ENCODE measurements around the gene KCNK13.

DNA sequence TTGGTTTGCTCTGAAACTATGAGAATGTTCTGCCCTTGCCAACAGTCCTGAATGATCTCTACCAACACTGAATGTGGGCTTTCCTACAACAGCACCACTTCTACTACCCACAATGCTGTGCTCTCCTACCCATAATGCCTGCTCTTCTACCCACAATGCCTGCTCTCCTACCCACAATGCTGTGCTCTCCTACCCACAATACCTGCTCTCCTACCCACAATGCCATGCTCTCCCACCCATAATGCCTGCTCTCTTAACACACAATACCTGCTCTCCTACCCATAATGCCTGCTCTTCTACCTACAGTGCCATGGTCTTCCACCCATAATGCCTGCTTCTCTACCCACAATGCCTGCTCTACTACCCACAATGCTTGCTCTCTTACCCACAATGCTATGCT is 92.3 kb downstream of the KCNK13 start:
- TF ChIP-seq, protein P1, sequence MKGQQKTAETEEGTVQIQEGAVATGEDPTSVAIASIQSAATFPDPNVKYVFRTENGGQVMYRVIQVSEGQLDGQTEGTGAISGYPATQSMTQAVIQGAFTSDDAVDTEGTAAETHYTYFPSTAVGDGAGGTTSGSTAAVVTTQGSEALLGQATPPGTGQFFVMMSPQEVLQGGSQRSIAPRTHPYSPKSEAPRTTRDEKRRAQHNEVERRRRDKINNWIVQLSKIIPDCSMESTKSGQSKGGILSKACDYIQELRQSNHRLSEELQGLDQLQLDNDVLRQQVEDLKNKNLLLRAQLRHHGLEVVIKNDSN (CRISPR knock-in tag; IDR thresholded peaks at IDR 0.05): no peak
- TF ChIP-seq, protein P2, sequence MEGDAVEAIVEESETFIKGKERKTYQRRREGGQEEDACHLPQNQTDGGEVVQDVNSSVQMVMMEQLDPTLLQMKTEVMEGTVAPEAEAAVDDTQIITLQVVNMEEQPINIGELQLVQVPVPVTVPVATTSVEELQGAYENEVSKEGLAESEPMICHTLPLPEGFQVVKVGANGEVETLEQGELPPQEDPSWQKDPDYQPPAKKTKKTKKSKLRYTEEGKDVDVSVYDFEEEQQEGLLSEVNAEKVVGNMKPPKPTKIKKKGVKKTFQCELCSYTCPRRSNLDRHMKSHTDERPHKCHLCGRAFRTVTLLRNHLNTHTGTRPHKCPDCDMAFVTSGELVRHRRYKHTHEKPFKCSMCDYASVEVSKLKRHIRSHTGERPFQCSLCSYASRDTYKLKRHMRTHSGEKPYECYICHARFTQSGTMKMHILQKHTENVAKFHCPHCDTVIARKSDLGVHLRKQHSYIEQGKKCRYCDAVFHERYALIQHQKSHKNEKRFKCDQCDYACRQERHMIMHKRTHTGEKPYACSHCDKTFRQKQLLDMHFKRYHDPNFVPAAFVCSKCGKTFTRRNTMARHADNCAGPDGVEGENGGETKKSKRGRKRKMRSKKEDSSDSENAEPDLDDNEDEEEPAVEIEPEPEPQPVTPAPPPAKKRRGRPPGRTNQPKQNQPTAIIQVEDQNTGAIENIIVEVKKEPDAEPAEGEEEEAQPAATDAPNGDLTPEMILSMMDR (IDR thresholded peaks at IDR 0.05): no peak
- TF ChIP-seq SMAD3 (CRISPR knock-in tag; IDR thresholded peaks at IDR 0.05; ENCODE audit: borderline replicate concordance): no peak
- no peak for TF ChIP-seq KAT7 (CRISPR knock-in tag; IDR thresholded peaks at IDR 0.05; ENCODE audit: borderline replicate concordance)
- no peak for TF ChIP-seq ZNF219 (CRISPR knock-in tag; IDR thresholded peaks at IDR 0.05; ENCODE audit: borderline replicate concordance)
- TF ChIP-seq ZNF416 (CRISPR knock-in tag; IDR thresholded peaks at IDR 0.05): no peak
- TF ChIP-seq, protein P3, sequence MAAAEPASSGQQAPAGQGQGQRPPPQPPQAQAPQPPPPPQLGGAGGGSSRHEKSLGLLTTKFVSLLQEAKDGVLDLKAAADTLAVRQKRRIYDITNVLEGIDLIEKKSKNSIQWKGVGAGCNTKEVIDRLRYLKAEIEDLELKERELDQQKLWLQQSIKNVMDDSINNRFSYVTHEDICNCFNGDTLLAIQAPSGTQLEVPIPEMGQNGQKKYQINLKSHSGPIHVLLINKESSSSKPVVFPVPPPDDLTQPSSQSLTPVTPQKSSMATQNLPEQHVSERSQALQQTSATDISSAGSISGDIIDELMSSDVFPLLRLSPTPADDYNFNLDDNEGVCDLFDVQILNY (CRISPR knock-in tag; IDR thresholded peaks at IDR 0.05): no peak
